Stimulated activated CD4-positive, alpha-beta T cell treated with anti-CD3 and anti-CD28 coated beads, Interleukin-1b, Interleukin-23, amount 100 ng/mL, for 24 hours (primary cell): ENCODE measurements around the gene JOSD1.

ENCODE experiments used
- DNase-seq, 4 experiments: peaks; one replicate each; pipeline ENCODE4 v3.0.0-alpha.2; 2020; ENCODE audit warnings: low read depth in 4 of 4, low spot score in 1 of 4

Gene JOSD1

GRCh38 chr22:38715176-38715764, 14.5 kb upstream of the JOSD1 start:
- DNase-seq, result no peak

DNA sequence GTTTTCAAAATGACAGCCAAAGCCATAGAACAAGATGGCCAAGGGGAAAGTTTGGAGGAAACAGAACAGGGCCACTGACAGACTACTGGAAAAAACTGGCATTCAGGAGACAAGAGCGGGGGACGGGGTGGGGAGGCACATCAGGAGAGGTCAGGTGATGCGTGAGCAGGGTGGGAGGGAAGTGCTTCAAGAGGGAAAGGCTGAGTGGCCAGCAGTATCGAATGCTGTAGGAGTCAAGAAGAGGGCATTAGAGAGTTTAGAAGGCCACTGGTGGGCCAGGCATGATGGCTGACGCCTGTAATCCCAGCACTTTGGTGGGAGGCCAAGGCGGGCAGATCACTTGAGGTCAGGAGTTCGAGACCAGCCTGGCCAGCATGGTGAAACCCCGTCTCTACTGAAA, 13.2 kb upstream of the JOSD1 start:
- DNase-seq, result no peak

GRCh38 chr22:38712486-38713207, 11.9 kb upstream of the JOSD1 start:
- DNase-seq, result no peak

- no peak for DNase-seq
Observed at GRCh38 chr22:38710866-38711265, 10.1 kb upstream of the JOSD1 start.

DNA sequence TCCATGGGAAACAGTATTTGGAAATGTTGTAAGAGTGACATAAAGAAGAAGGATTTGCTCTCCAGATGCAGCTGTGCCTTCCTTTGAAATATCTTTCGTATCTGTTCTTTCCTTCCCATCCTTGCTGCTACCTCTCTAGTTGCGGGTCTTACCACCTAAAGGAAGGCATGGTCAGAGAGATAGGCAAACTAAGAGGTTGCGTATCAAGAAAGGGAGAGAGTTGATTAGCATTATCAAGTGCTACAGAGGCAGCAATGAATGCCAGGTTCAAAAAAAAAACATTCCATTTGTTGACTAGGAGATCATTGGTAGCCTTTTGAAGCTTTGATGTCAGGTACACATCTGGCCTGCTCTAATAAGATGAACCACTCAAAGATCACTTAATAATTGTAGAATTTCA, 9.6 kb upstream of the JOSD1 start:
- DNase-seq, result no peak

GRCh38 chr22:38709306-38709705, 8.6 kb upstream of the JOSD1 start:
- no peak for DNase-seq

DNA sequence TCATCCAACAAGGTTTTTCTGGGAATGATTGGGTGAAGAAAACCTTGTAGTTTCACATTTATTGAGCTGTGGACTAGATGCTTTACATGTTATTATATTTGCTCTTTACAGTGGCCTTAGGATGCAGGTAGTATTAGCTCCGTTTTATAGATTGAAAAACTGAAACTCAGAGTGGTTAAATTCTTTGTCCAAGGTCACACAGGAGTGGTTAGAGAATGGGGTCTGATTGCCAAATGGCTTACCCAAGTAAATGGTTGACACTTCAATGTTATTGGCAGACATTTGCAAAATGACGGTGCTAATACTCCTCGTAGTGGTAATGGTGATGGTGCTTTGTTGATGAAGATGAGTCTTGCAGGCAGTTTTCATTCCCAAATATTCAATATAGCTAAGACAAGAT, 7.2 kb upstream of the JOSD1 start:
- DNase-seq, result no peak

DNA sequence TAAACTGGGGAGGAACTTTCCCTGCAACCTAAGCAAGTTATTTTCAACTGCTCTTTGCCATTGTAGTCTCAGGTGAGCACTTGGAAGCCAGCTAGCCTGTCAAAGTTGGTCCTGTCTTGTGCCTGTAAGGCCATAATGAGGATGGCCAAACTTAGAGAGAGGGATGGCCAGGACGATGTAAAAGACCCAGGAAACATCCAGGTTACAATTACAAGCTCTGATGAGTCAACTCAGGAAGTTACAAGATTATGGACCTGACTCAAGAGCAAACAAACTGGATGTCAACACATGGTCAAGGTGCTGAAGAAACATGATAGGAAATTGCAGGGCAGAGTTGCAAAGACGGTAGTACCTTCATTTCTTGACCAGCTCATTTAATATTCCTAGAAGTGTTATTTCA, 6.6 kb upstream of the JOSD1 start:
- no peak for DNase-seq

GRCh38 chr22:38706901-38707195, 6.1 kb upstream of the JOSD1 start:
- DNase-seq, result no peak

- DNase-seq, result peak in 2 of 4 experiments; percentile 12 to 18
Observed at GRCh38 chr22:38706101-38706900, 5.6 kb upstream of the JOSD1 start.

- DNase-seq, result peak; percentile 89 to 93 (median 92)
Observed at GRCh38 chr22:38705235-38706100, 4.7 kb upstream of the JOSD1 start, which contains the start of gene GTPBP1. TSS of gene GTPBP1 (plus strand) at chr22:38705944. CDS start at chr22:38705956, 12 bp downstream.

GRCh38 chr22:38704654-38705234, 4.0 kb upstream of the JOSD1 start:
- DNase-seq, result no peak

- peak in 1 of 4 experiments; percentile 7 for DNase-seq
Observed at GRCh38 chr22:38700270-38700788, 414 bp downstream of the JOSD1 start.

DNA sequence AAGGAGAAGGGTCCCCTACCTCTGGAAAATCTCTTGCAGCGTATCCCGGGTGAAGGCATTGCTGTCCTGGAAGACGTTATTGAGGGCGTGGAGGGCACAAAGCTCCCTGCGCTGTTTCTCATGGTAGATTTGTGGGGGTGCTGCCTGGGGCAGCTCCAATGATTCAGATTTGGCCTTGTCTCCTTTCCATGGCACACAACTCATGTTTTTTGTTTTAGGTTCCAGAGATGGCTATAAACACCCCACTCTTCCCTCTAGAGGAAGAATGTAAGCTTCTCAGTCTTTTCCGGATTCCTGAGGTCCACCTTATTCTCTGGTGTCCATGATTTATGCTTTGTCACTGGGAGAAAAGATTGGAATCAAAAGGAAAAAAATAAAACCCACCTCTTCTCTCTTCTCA, 959 bp downstream of the JOSD1 start:
- no peak for DNase-seq

DNA sequence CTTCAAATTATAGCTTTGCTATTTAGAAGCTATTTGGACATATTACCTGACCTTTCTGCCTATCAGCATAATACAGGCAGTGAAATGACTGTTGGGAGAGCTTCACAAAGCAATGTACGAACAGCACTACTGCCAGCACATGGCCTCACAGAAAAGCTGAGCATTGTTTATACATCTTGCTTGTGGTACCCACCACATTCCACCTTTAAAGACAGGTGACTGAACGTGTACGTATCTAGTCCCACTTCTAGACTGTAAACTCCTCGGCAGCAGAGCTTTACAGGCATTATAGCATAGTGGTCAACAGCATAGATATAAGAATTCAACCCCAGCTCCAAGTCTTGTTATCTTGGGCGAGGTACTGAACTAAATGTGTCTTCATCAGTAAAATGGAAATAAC, 1.6 kb downstream of the JOSD1 start:
- DNase-seq, result no peak

DNA sequence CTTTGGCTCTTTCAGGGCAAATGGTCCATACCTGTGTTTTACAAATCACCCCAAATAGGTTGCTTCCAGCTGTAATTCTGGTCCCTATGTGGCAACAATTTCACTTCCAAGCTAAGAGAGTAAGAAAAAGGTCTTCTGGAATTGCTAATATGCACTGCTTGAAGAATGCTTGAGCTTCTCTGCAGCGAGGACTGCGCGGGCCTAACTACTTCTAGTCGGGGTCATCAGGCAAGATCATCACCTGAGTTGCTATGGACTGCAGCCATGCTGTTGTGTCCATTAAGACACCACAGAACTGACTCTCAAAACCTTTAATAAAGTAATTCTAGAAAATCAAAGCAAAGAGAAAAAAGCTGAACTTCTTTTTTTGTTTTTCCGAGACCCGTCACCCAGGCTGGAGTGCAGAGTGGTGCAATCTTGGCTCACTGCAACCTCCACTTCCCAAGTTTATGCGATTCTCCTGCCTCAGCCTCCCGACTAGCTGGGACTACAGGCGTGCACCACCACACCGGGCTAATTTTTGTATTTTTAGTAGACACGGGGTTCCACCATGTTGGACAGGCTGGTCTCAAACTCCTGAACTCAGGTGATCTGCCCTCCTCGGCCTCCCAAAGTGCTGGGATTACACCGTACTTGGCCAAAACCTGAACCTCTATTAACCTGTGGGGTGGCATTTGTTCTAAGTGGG, 2.2 kb downstream of the JOSD1 start:
- no peak for DNase-seq

DNA sequence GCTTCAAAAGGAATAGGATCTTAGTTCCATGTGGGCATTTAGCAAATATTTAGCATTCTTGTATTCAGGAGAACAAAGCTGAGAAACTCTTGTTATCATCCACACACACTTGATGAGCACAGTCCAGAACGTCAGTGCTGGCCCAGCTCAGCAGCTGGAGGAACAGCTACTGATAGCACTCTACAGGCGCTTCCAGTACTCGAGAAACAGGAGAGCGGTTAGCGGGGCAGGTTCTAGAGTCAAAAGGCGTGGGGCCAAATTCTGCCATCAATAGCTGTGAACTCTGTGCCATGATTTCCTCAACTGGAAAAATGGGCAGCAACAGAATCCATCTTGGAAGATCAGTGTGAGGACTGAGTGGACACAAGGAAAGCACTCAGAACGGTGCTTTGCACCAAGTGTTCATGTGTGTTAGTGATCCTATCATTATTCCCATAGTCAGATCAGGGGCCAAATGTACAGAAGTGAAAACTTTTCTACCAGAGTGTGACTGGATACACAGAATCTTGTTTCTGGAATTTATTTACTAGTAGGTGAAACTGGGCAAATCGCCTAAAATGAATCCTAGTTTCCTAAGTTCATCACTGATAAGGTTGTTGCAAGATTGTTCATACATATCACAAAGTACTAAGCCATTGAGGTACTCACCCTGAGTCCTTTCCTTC, 3.2 kb downstream of the JOSD1 start:
- no peak for DNase-seq

GRCh38 chr22:38696606-38697424, 3.9 kb downstream of the JOSD1 start:
- DNase-seq, result peak in 2 of 4 experiments; percentile 18 to 41

GRCh38 chr22:38694940-38695339, 5.8 kb downstream of the JOSD1 start:
- no peak for DNase-seq
